HAP-1 (cell line): Measurements from ENCODE around the gene ZMYM4.

Source experiments
- DNase-seq, 2 experiments: peaks; one replicate each; pipeline ENCODE4 v3.0.0-alpha.2; 2016 to 2020; ENCODE audit warnings: low spot score in 2 of 2
- H3K27me3 ChIP-seq: fragments of 250-450 bp; sonication (Bioruptor Pico); 2 replicates; pipeline ENCODE4 v1.5.1; 2020; ENCODE audit warnings: low read depth, mild to moderate bottlenecking, moderate library complexity
- H3K36me3 ChIP-seq: fragments of 250-450 bp; sonication (Bioruptor Pico); replicated peaks from 2 replicates; pipeline ENCODE4 v1.5.1; 2020; ENCODE audit warnings: mild to moderate bottlenecking
- H3K4me1 ChIP-seq: fragments of 250-450 bp; sonication (Bioruptor Pico); 2 replicates; pipeline ENCODE4 v1.5.1; 2020; ENCODE audit warnings: mild to moderate bottlenecking
- H3K4me3 ChIP-seq: fragments of 250-450 bp; sonication (Bioruptor Pico); 2 replicates; pipeline ENCODE4 v1.5.1; 2020; ENCODE audit warnings: mild to moderate bottlenecking, moderate library complexity
- H3K9me3 ChIP-seq: fragments of 250-450 bp; sonication (Bioruptor Pico); 2 replicates; pipeline ENCODE4 v1.5.1; 2020; ENCODE audit warnings: mild to moderate bottlenecking, moderate library complexity
- in situ Hi-C: fragments of 300-500 bp; cut with MboI; formaldehyde crosslinking; loops from 3 replicates; pipeline ENCODE4 v1.14.3; 2020; ENCODE audit warnings: low sequenced_read_pairs, inconsistent platforms, mixed read lengths

Gene ZMYM4

GRCh38 chr1:35261412-35262120 is 6.9 kb upstream of the ZMYM4 start:
- no peak for DNase-seq
- H3K4me1 ChIP-seq, result no peaks in the 10 kb centered on the region
- no peak overlapping the region for H3K4me3 ChIP-seq
- no peaks in the 10 kb centered on the region for H3K36me3 ChIP-seq
- H3K27me3 ChIP-seq, result 0 out of 2 replicates have a peak, but pooled peaks cover 4% of the 10 kb centered on the region
- in situ Hi-C loops, result no loop called here
- no peaks in the 10 kb centered on the region for H3K9me3 ChIP-seq

- no peaks in the 10 kb centered on the region for H3K9me3 ChIP-seq
- in situ Hi-C loops, result no loop called here
- DNase-seq, result no peak
Observed at GRCh38 chr1:35264035-35264434, 4.5 kb upstream of the ZMYM4 start.

GRCh38 chr1:35264871-35265270 is 3.6 kb upstream of the ZMYM4 start:
- Histone ChIP-seq H3K36me3 (no peaks in the 10 kb centered on the region), H3K4me1 (peaks cover 4% of the 10 kb centered on the region), H3K9me3 (no peaks in the 10 kb centered on the region), H3K4me3 (no peak overlapping the region), H3K27me3 (0 out of 2 replicates have a peak, but pooled peaks cover 4% of the 10 kb centered on the region)
- in situ Hi-C loops, result no loop called here
- DNase-seq, result no peak

More at GRCh38 chr1:35264035-35264434, 4.5 kb upstream of the ZMYM4 start:
- H3K4me3 ChIP-seq, result no peak overlapping the region
- 0 out of 2 replicates have a peak, but pooled peaks cover 4% of the 10 kb centered on the region for H3K27me3 ChIP-seq
- H3K36me3 ChIP-seq, result no peaks in the 10 kb centered on the region
- peaks cover 4% of the 10 kb centered on the region; the same call in 1 of the 2 replicates for H3K4me1 ChIP-seq

- in situ Hi-C loops, result no loop called here
- Histone ChIP-seq H3K9me3 (no peaks in the 10 kb centered on the region), H3K27me3 (0 out of 2 replicates have a peak, but pooled peaks cover 4% of the 10 kb centered on the region), H3K36me3 (no peaks in the 10 kb centered on the region; the same call in 1 of the 2 replicates), H3K4me3 (no peak overlapping the region), H3K4me1 (peaks cover 10% of the 10 kb centered on the region)
- no peak for DNase-seq
Observed at GRCh38 chr1:35266306-35266705, 2.2 kb upstream of the ZMYM4 start.

- peak; percentile 24 to 29 for DNase-seq
- no peaks in the 10 kb centered on the region for H3K27me3 ChIP-seq
- H3K36me3 ChIP-seq, result no peaks in the 10 kb centered on the region; the same call in 1 of the 2 replicates
- in situ Hi-C loops, result no loop called here
- peaks cover 10% of the 10 kb centered on the region for H3K4me1 ChIP-seq
- H3K9me3 ChIP-seq, result no peaks in the 10 kb centered on the region
- H3K4me3 ChIP-seq, result peak overlapping the region; percentile 62
Observed at GRCh38 chr1:35269201-35269988, 886 bp downstream of the ZMYM4 start.

GRCh38 chr1:35269989-35270289 is 1.4 kb downstream of the ZMYM4 start:
- H3K36me3 ChIP-seq, result no peaks in the 10 kb centered on the region; the same call in 1 of the 2 replicates
- peak overlapping the region; percentile 62 for H3K4me3 ChIP-seq
- in situ Hi-C loops, result no loop called here
- H3K9me3 ChIP-seq, result no peaks in the 10 kb centered on the region
- H3K27me3 ChIP-seq, result no peaks in the 10 kb centered on the region
- H3K4me1 ChIP-seq, result peaks cover 10% of the 10 kb centered on the region
- DNase-seq, result no peak

GRCh38 chr1:35270836-35271235 is 2.3 kb downstream of the ZMYM4 start:
- H3K36me3 ChIP-seq, result no peaks in the 10 kb centered on the region; the same call in 1 of the 2 replicates
- in situ Hi-C loops, result no loop called here
- H3K4me3 ChIP-seq, result no peak overlapping the region
- H3K9me3 ChIP-seq, result no peaks in the 10 kb centered on the region
- DNase-seq, result no peak
- H3K27me3 ChIP-seq, result no peaks in the 10 kb centered on the region
- H3K4me1 ChIP-seq, result peaks cover 10% of the 10 kb centered on the region

GRCh38 chr1:35274197-35274596 is 5.7 kb downstream of the ZMYM4 start:
- in situ Hi-C loops, result no loop called here
- Histone ChIP-seq H3K36me3 (no peaks in the 10 kb centered on the region; the same call in none of the 2 replicates), H3K4me1 (peaks cover 8% of the 10 kb centered on the region), H3K4me3 (no peak overlapping the region), H3K9me3 (no peaks in the 10 kb centered on the region), H3K27me3 (no peaks in the 10 kb centered on the region)
- no peak for DNase-seq

- no peak for DNase-seq
- Histone ChIP-seq H3K36me3 (no peaks in the 10 kb centered on the region; the same call in 1 of the 2 replicates), H3K4me3 (no peak overlapping the region), H3K4me1 (peaks cover 2% of the 10 kb centered on the region), H3K27me3 (no peaks in the 10 kb centered on the region), H3K9me3 (peaks cover 2% of the 10 kb centered on the region; the same call in 1 of the 2 replicates)
- in situ Hi-C loops, result no loop called here
Observed at GRCh38 chr1:35278886-35279554, 10.5 kb downstream of the ZMYM4 start.

GRCh38 chr1:35279555-35279904 is 11.0 kb downstream of the ZMYM4 start:
- Histone ChIP-seq H3K9me3 (peaks cover 2% of the 10 kb centered on the region; the same call in 1 of the 2 replicates), H3K36me3 (peaks cover 1% of the 10 kb centered on the region; the same call in 1 of the 2 replicates), H3K27me3 (no peaks in the 10 kb centered on the region), H3K4me1 (peaks cover 2% of the 10 kb centered on the region), H3K4me3 (no peak overlapping the region)
- in situ Hi-C loops, result no loop called here
- no peak for DNase-seq

- peaks cover 2% of the 10 kb centered on the region; the same call in 1 of the 2 replicates for H3K9me3 ChIP-seq
- H3K4me1 ChIP-seq, result peaks cover 2% of the 10 kb centered on the region
- in situ Hi-C loops, result no loop called here
- DNase-seq, result no peak
- no peaks in the 10 kb centered on the region for H3K27me3 ChIP-seq
- peaks cover 6% of the 10 kb centered on the region; the same call in 1 of the 2 replicates for H3K36me3 ChIP-seq
- no peak overlapping the region for H3K4me3 ChIP-seq
Observed at GRCh38 chr1:35280006-35280405, 11.5 kb downstream of the ZMYM4 start.

GRCh38 chr1:35281565-35281964 is 13.1 kb downstream of the ZMYM4 start:
- H3K4me1 ChIP-seq, result no peaks in the 10 kb centered on the region; the same call in 1 of the 2 replicates
- no peak overlapping the region for H3K4me3 ChIP-seq
- in situ Hi-C loops, result no loop called here
- no peaks in the 10 kb centered on the region for H3K27me3 ChIP-seq
- no peak for DNase-seq
- H3K36me3 ChIP-seq, result peaks cover 12% of the 10 kb centered on the region; the same call in 1 of the 2 replicates
- peaks cover 2% of the 10 kb centered on the region; the same call in 1 of the 2 replicates for H3K9me3 ChIP-seq

GRCh38 chr1:35282172-35282571 is 13.7 kb downstream of the ZMYM4 start:
- Histone ChIP-seq H3K9me3 (peaks cover 2% of the 10 kb centered on the region; the same call in 1 of the 2 replicates), H3K27me3 (no peaks in the 10 kb centered on the region), H3K36me3 (peaks cover 12% of the 10 kb centered on the region; the same call in 1 of the 2 replicates), H3K4me3 (no peak overlapping the region), H3K4me1 (no peaks in the 10 kb centered on the region)
- no peak for DNase-seq
- in situ Hi-C loops, result no loop called here
